Parathyroid adenoma (tissue), 2 donors: ENCODE data around the gene JAK2.
"Not testable (repeated sequence)": the region's sequence is repeated elsewhere in the genome, so short reads cannot be mapped to it uniquely, and the experiment has no call there.

Experiments used
- H2AFZ ChIP-seq: fragments of 300-600 bp; sonication (generic); one replicate; pipeline ENCODE4 v1.7.0; 2017; ENCODE audit warnings: antibody characterized with exemption, mild to moderate bottlenecking
- H3K27ac ChIP-seq: fragments of 300-600 bp; sonication (generic); one replicate; pipeline ENCODE4 v1.7.0; 2017
- H3K27me3 ChIP-seq: fragments of 300-600 bp; sonication (generic); one replicate; pipeline ENCODE4 v1.7.0; 2017; ENCODE audit warnings: low read length; ENCODE audit not compliant: control insufficient read depth, insufficient read depth
- H3K36me3 ChIP-seq: fragments of 300-600 bp; sonication (generic); one replicate; pipeline ENCODE4 v1.7.0; 2017; ENCODE audit warnings: low read length; ENCODE audit not compliant: control insufficient read depth, insufficient read depth
- H3K4me1 ChIP-seq: fragments of 300-600 bp; sonication (generic); one replicate; pipeline ENCODE4 v1.7.0; 2017; ENCODE audit warnings: control low read depth
- H3K4me2 ChIP-seq: fragments of 300-600 bp; sonication (generic); one replicate; pipeline ENCODE4 v1.7.0; 2017; ENCODE audit warnings: low read length
- H3K4me3 ChIP-seq: fragments of 300-600 bp; sonication (generic); one replicate; pipeline ENCODE4 v1.7.0; 2017; ENCODE audit warnings: low read depth, low read length
- H3K79me2 ChIP-seq: fragments of 300-600 bp; sonication (generic); one replicate; pipeline ENCODE4 v1.7.0; 2017; ENCODE audit warnings: control low read depth
- H3K9ac ChIP-seq: fragments of 300-600 bp; sonication (generic); one replicate; pipeline ENCODE4 v1.7.0; 2017; ENCODE audit warnings: mild to moderate bottlenecking
- H3K9me3 ChIP-seq: fragments of 300-600 bp; sonication (generic); one replicate; pipeline ENCODE4 v1.7.0; 2017; ENCODE audit warnings: low read length; ENCODE audit not compliant: control insufficient read depth
- CTCF ChIP-seq: fragments of 300-600 bp; sonication (generic); IDR thresholded peaks from one replicate; pipeline ENCODE4 v1.7.0; 2017; ENCODE audit warnings: antibody characterized with exemption, mild to moderate bottlenecking
- donor health status: primary hyperparathyroidism.

Gene JAK2

GRCh38 chr9:4939118-4939561 lies 45.9 kb upstream of the JAK2 start:
- H3K79me2 ChIP-seq = no peaks in the 10 kb centered on the region
- no peak overlapping the region for H3K9ac ChIP-seq
- H3K27me3 ChIP-seq = no peaks in the 10 kb centered on the region
- H2AFZ ChIP-seq = no peak overlapping the region
- no peaks in the 10 kb centered on the region for H3K36me3 ChIP-seq
- H3K9me3 ChIP-seq = no peaks in the 10 kb centered on the region
- peak overlapping the region; percentile 30 for H3K4me2 ChIP-seq
- TF ChIP-seq CTCF = no peak
- H3K4me3 ChIP-seq = no peak overlapping the region
- H3K4me1 ChIP-seq = no peaks in the 10 kb centered on the region
- no peak overlapping the region for H3K27ac ChIP-seq

DNA sequence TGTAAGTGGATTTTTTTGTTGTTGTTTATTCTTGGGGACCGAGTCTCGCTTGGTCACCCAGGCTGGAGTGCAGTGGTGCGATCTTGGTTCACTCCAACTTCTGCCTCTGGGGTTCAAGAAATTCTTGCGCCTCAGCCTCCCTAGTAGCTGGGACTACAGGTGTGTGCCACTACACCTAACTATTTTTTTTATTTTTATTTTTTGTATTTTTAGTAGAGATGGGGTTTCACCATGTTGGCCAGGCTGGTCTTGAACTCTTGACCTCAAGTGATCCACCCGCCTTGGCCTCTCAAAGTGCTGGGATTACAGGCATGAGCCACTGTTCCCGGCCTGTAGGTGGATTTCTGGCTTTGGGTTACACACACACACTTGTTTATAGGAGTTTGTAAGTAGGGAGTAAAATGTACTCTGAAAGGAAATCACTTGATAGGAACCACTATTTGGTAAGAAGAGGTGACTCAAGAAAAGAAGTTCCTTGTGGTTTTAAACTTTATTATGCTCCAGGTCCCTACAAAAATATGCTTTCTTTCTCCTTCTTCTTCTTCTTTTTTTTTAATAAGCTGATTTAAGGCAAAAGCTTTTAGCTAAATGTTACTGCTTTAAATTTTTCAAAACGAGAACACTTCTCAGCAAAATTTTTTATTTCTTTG lies 42.9 kb upstream of the JAK2 start:
- H3K79me2 ChIP-seq, H3K4me1 ChIP-seq, H3K36me3 ChIP-seq, H2AFZ ChIP-seq, H3K4me2 ChIP-seq, H3K9me3 ChIP-seq, H3K4me3 ChIP-seq, H3K27ac ChIP-seq, H3K9ac ChIP-seq, H3K27me3 ChIP-seq: not testable (repeated sequence)

DNA sequence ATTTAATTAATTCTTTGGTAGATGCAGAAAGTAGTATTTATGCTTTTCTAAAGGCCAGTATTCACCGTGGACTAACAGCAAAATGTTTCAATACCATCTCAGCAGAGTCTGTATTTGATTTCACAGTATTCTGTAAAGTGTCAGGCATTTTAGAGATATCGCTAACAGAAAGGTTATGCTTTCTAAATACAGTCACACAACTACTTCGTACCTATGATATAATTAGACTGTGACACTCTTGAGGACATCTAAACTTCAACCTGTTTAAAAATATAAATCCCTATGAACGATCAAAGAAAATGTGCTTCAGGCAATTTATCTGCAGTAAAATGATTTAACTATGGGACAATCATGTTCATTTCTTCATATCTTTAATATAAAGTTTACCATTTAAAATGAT lies 41.7 kb upstream of the JAK2 start:
- no peak overlapping the region for H3K4me2 ChIP-seq
- no peaks in the 10 kb centered on the region for H3K9me3 ChIP-seq
- no peaks in the 10 kb centered on the region for H3K79me2 ChIP-seq
- H3K27me3 ChIP-seq = no peaks in the 10 kb centered on the region
- TF ChIP-seq CTCF = no peak
- H3K27ac ChIP-seq = no peak overlapping the region
- H3K9ac ChIP-seq = no peak overlapping the region
- H3K4me1 ChIP-seq = no peaks in the 10 kb centered on the region
- no peak overlapping the region for H2AFZ ChIP-seq
- H3K4me3 ChIP-seq = no peak overlapping the region
- H3K36me3 ChIP-seq = no peaks in the 10 kb centered on the region

- not testable (repeated sequence) for H3K4me1 ChIP-seq, H3K9ac ChIP-seq, H3K9me3 ChIP-seq, H3K4me2 ChIP-seq, H3K27ac ChIP-seq, H3K36me3 ChIP-seq, H3K27me3 ChIP-seq, H2AFZ ChIP-seq, H3K4me3 ChIP-seq, H3K79me2 ChIP-seq
Observed at GRCh38 chr9:4944431-4945211, 40.5 kb upstream of the JAK2 start.

DNA sequence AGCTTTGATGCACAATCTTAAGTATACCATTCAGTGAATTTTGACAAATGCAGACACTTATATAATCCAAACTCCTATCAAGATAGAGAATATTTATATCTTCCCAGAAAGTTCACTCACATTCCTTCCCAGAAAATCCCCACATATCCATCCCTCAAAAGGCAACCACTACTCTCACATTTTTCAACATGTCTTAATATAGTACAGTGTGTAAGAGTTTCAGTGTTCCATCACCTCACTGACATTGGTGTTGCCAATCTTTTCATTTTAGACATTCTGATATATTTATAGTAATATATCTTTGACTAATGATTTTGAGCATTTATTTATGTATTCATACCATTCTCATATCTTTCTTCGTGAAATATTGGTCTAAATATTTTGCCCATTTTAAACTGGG lies 38.1 kb upstream of the JAK2 start:
- Histone ChIP-seq H3K36me3 (no peaks in the 10 kb centered on the region), H3K9ac (no peak overlapping the region), H3K4me2 (no peak overlapping the region), H3K27me3 (no peaks in the 10 kb centered on the region), H3K9me3 (no peaks in the 10 kb centered on the region), H3K79me2 (no peaks in the 10 kb centered on the region), H3K4me3 (no peak overlapping the region), H3K4me1 (no peaks in the 10 kb centered on the region), H2AFZ (no peak overlapping the region), H3K27ac (no peak overlapping the region)
- no peak for TF ChIP-seq CTCF
